ENCODE results near the gene YWHAH. TPM values are rescaled to one million over a fixed set of nuclear protein-coding genes. Genes with fewer than 3 reads are reported as not detected.
"Not testable (repeated sequence)": the region's sequence is repeated elsewhere in the genome, so short reads cannot be mapped to it uniquely, and the experiment has no call there.

YWHAH gene
- total RNA-seq, 1 donor from 2014 or later = 57.8 TPM

- Mint-ChIP-seq H3K4me1 (peaks cover 6% of the 10 kb centered on the region), H3K27me3 (ENCODE audit: low read depth) (peaks cover 7% of the 10 kb centered on the region), H3K9me3 (no peaks in the 10 kb centered on the region), H3K36me3 (no peaks in the 10 kb centered on the region), H3K4me3 (no peak overlapping the region), H3K27ac (no peak overlapping the region)
- no peak for TF ChIP-seq CTCF (IDR thresholded peaks at IDR 0.05; ENCODE audit: unreplicated experiment)
- DNase-seq (ENCODE audit: low spot score in 2 of 2, unreplicated experiment in 2 of 2) = no peak
These were observed 27.8 kb downstream of the YWHAH start for GRCh38 chr22:31972180-31972579.

- H3K4me1 Mint-ChIP-seq = peaks cover 6% of the 10 kb centered on the region
- DNase-seq (ENCODE audit: low spot score in 2 of 2, unreplicated experiment in 2 of 2) = no peak
- H3K36me3 Mint-ChIP-seq = no peaks in the 10 kb centered on the region
- H3K27me3 Mint-ChIP-seq (ENCODE audit: low read depth) = peaks cover 7% of the 10 kb centered on the region
- no peaks in the 10 kb centered on the region for H3K9me3 Mint-ChIP-seq
- no peak for TF ChIP-seq CTCF (IDR thresholded peaks at IDR 0.05; ENCODE audit: unreplicated experiment)
- H3K27ac Mint-ChIP-seq = no peak overlapping the region
- no peak overlapping the region for H3K4me3 Mint-ChIP-seq
These were observed 29.4 kb downstream of the YWHAH start for GRCh38 chr22:31973739-31974138.

- Mint-ChIP-seq H3K27me3 (ENCODE audit: low read depth) (peaks cover 6% of the 10 kb centered on the region), H3K4me1 (no peaks in the 10 kb centered on the region)
- DNase-seq (ENCODE audit: low spot score in 2 of 2, unreplicated experiment in 2 of 2) = peak; percentile 61 to 88
These were observed 33.0 kb downstream of the YWHAH start for GRCh38 chr22:31977141-31977841.

GRCh38 chr22:31977939-31978338 is 33.6 kb downstream of the YWHAH start:
- no peak overlapping the region for H3K27ac Mint-ChIP-seq
- H3K9me3 Mint-ChIP-seq = no peaks in the 10 kb centered on the region
- TF ChIP-seq CTCF (IDR thresholded peaks at IDR 0.05; ENCODE audit: unreplicated experiment) = no peak
- H3K27me3 Mint-ChIP-seq (ENCODE audit: low read depth) = peaks cover 6% of the 10 kb centered on the region
- H3K4me1 Mint-ChIP-seq = no peaks in the 10 kb centered on the region
- DNase-seq (ENCODE audit: low spot score in 2 of 2, unreplicated experiment in 2 of 2) = no peak
- H3K36me3 Mint-ChIP-seq = no peaks in the 10 kb centered on the region
- no peak overlapping the region for H3K4me3 Mint-ChIP-seq

More at GRCh38 chr22:31977141-31977841, 33.0 kb downstream of the YWHAH start:
- no peak overlapping the region for H3K27ac Mint-ChIP-seq
- peak; percentile 57 for TF ChIP-seq CTCF (IDR thresholded peaks at IDR 0.05; ENCODE audit: unreplicated experiment)
- no peaks in the 10 kb centered on the region for H3K36me3 Mint-ChIP-seq
- H3K9me3 Mint-ChIP-seq = no peaks in the 10 kb centered on the region
- H3K4me3 Mint-ChIP-seq = no peak overlapping the region

- no peak overlapping the region for H3K27ac Mint-ChIP-seq
These were observed 36.3 kb downstream of the YWHAH start for GRCh38 chr22:31980628-31981027.

GRCh38 chr22:31981976-31982375 is 37.6 kb downstream of the YWHAH start:
- not testable (repeated sequence) for H3K27ac Mint-ChIP-seq; DNase-seq (ENCODE audit: low spot score in 2 of 2, unreplicated experiment in 2 of 2); H3K4me1 Mint-ChIP-seq; H3K4me3 Mint-ChIP-seq; H3K27me3 Mint-ChIP-seq (ENCODE audit: low read depth); H3K9me3 Mint-ChIP-seq; H3K36me3 Mint-ChIP-seq

More at GRCh38 chr22:31980628-31981027, 36.3 kb downstream of the YWHAH start:
- DNase-seq (ENCODE audit: low spot score in 2 of 2, unreplicated experiment in 2 of 2) = no peak
- no peaks in the 10 kb centered on the region for H3K4me1 Mint-ChIP-seq
- no peaks in the 10 kb centered on the region for H3K36me3 Mint-ChIP-seq
- H3K9me3 Mint-ChIP-seq = no peaks in the 10 kb centered on the region
- no peak for TF ChIP-seq CTCF (IDR thresholded peaks at IDR 0.05; ENCODE audit: unreplicated experiment)
- H3K4me3 Mint-ChIP-seq = no peak overlapping the region
- H3K27me3 Mint-ChIP-seq (ENCODE audit: low read depth) = peaks cover 2% of the 10 kb centered on the region

Data from mesothelial cell of epicardium (in vitro differentiated cells).